Caco-2 (cell line): Measurements from ENCODE around the gene SYNPO2. TPM values are rescaled to one million over a fixed set of nuclear protein-coding genes. Genes with fewer than 3 reads are reported as not detected.

ENCODE experiments used
- BruUV-seq: library from RNA; stranded (reverse); fragments of 400-500 nt; replicated peaks from 2 replicates; lab custom pipeline; 2021; lab: Mats Ljungman, UMichigan
- CTCF ChIA-PET: fragments of 300-600 bp; sonication (Branson Sonifier 250); formaldehyde crosslinking; loops from one replicate; lab custom pipeline; 2022; ENCODE audit warnings: antibody characterized with exemption; lab: Charles Lee
- POLR2A ChIA-PET: fragments of 300-600 bp; sonication (Branson Sonifier 250); formaldehyde crosslinking; loops from one replicate; lab custom pipeline; 2022; ENCODE audit warnings: antibody characterized with exemption; lab: Charles Lee
- DNase-seq, 2 experiments: peaks; one replicate each; pipeline versions ENCODE4 v3.0.0 to v3.0.0-alpha.2; 2020 to 2022
- H3K27me3 ChIP-seq: replicated peaks from 2 replicates; pipeline ENCODE4 v1.6.0; 2011; ENCODE audit warnings: low read length; ENCODE audit not compliant: control insufficient read depth, insufficient read depth
- H3K36me3 ChIP-seq: 2 replicates; pipeline ENCODE4 v1.5.1; 2011; ENCODE audit warnings: low read length; ENCODE audit not compliant: control insufficient read depth, insufficient read depth
- H3K4me1 ChIP-seq: fragments of 250-450 bp; sonication (Bioruptor Pico); 2 replicates; pipeline ENCODE4 v1.5.1; 2020; ENCODE audit warnings: mild to moderate bottlenecking
- H3K4me3 ChIP-seq: 2 replicates; pipeline ENCODE4 v1.5.1; 2011; ENCODE audit warnings: low read depth, mild to moderate bottlenecking, control low read depth, low read length
- H3K9me3 ChIP-seq: fragments of 250-450 bp; sonication (Bioruptor Pico); 2 replicates; pipeline ENCODE4 v1.5.1; 2020; ENCODE audit warnings: mild to moderate bottlenecking, moderate library complexity
- H3K27ac Mint-ChIP-seq: one replicate; pipeline ENCODE4 v1.8.0; 2022; ENCODE audit warnings: mixed read lengths; ENCODE audit not compliant: unreplicated experiment
- H3K27me3 Mint-ChIP-seq: one replicate; pipeline ENCODE4 v1.8.0; 2022; ENCODE audit warnings: mixed read lengths; ENCODE audit not compliant: insufficient read depth, unreplicated experiment
- H3K36me3 Mint-ChIP-seq: one replicate; pipeline ENCODE4 v1.8.0; 2022; ENCODE audit warnings: mild to moderate bottlenecking, mixed read lengths; ENCODE audit not compliant: insufficient read depth, unreplicated experiment
- H3K4me1 Mint-ChIP-seq: one replicate; pipeline ENCODE4 v1.8.0; 2022; ENCODE audit warnings: low read depth, mixed read lengths; ENCODE audit not compliant: unreplicated experiment
- H3K4me3 Mint-ChIP-seq: one replicate; pipeline ENCODE4 v1.8.0; 2022; ENCODE audit warnings: mild to moderate bottlenecking, moderate library complexity, mixed read lengths; ENCODE audit not compliant: unreplicated experiment
- H3K9me3 Mint-ChIP-seq: one replicate; pipeline ENCODE4 v1.8.0; 2022; ENCODE audit warnings: mixed read lengths; ENCODE audit not compliant: unreplicated experiment
- CTCF ChIP-seq, 2 experiments: fragments of 200-600 bp in 1 of 2; IDR thresholded peaks; 1 replicate in 1 of 2; 2 replicates in 1 of 2; pipeline versions ENCODE4 v1.5.1 to v1.8.0; 2011 to 2022; ENCODE audit warnings: antibody characterized with exemption in 1 of 2, control low read depth in 1 of 2, inconsistent platforms in 1 of 2, low read depth in 1 of 2, low read length in 1 of 2, mild to moderate bottlenecking in 1 of 2, moderate library complexity in 1 of 2; ENCODE audit not compliant: insufficient read depth in 1 of 2, severe bottlenecking in 1 of 2, unreplicated experiment in 1 of 2
- intact Hi-C: fragments of 100-400 bp; cut with micrococcal nuclease; formaldehyde crosslinking; loops from one replicate; pipeline ENCODE4 v1.10.0; 2022; ENCODE audit not compliant: unreplicated experiment
- total RNA-seq: library from RNA; stranded (reverse); gene quantifications from 2 replicates; pipeline ENCODE4 v1.2.3, GENCODE V29; 2022

The SYNPO2 gene
- total RNA-seq, 1 experiment from 2014 or later: 0.16 TPM

DNA sequence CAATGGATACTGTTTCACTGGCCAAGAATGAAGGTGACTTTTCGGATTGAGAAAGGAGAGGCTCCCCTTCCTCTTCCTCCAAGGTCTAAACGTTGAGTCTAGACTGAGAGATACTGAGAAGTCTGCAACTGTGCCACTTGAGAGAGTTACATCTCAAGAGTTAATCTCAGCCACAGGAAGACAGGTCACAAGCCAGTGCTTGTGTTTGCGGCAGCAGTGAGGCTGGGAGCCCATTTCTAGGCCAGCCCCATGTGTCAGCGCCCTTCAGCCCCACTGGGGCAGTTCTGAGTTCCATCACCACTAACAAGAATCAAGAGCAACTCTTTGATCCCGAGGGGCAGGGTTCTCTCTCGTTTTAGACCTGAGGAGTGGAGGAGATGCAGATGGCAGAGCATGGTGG, 45.4 kb upstream of the SYNPO2 start:
- Mint-ChIP-seq H3K4me3 (no peak overlapping the region), H3K9me3 (no peaks in the 10 kb centered on the region), H3K27me3 (no peaks in the 10 kb centered on the region), H3K27ac (no peak overlapping the region), H3K4me1 (no peaks in the 10 kb centered on the region), H3K36me3 (no peaks in the 10 kb centered on the region)
- Histone ChIP-seq H3K27me3 (no peaks in the 10 kb centered on the region), H3K4me3 (no peak overlapping the region), H3K4me1 (no peaks in the 10 kb centered on the region), H3K9me3 (no peaks in the 10 kb centered on the region), H3K36me3 (no peaks in the 10 kb centered on the region)
- intact Hi-C loops: no loop called here
- CTCF ChIA-PET: no interaction called here
- no TSS peak for BruUV-seq
- no peak for DNase-seq
- no peak for TF ChIP-seq CTCF (IDR thresholded peaks at IDR 0.05; ENCODE audit: insufficient read depth in 1 of 2, low read depth in 1 of 2, low read length in 1 of 2, severe bottlenecking in 1 of 2, unreplicated experiment in 1 of 2)
- POLR2A ChIA-PET: no interaction called here

DNA sequence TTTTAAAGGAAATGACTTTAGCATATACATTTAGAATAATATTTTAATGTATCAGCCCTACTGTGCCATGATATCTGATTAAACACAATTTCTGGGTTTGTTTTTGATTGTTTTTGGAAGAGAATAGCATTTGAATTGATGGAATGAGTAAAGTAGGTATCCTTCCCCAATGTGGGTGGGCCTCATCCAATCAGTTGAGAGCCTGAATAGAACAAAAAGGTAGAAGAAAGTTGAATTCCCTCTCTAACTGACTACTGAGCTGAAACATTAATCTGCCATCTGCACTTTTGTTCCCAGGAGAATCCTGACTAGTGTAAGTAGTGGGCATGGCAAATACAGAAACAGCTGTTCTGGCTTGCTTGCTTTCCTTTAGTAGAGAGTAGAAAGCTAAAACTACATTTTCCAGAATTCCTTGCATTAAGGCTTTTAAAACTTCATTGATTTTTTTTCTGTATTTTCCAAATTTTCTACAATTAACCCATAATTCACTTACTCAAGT, 43.1 kb upstream of the SYNPO2 start:
- ChIA-PET POLR2A (no interaction called here), CTCF (no interaction called here)
- Histone ChIP-seq H3K4me1 (no peaks in the 10 kb centered on the region), H3K4me3 (no peak overlapping the region), H3K27me3 (no peaks in the 10 kb centered on the region), H3K36me3 (no peaks in the 10 kb centered on the region), H3K9me3 (no peaks in the 10 kb centered on the region)
- no peaks in the 10 kb centered on the region for H3K27me3 Mint-ChIP-seq
- H3K4me1 Mint-ChIP-seq: peaks cover 7% of the 10 kb centered on the region
- H3K4me3 Mint-ChIP-seq: no peak overlapping the region
- no peak for DNase-seq
- no peaks in the 10 kb centered on the region for H3K9me3 Mint-ChIP-seq
- no peaks in the 10 kb centered on the region for H3K36me3 Mint-ChIP-seq
- intact Hi-C loops: loop anchor here (1.0 kb wide), 1 partner anchor 40 kb away; no protein-coding TSS in a partner anchor
- TF ChIP-seq CTCF (IDR thresholded peaks at IDR 0.05; ENCODE audit: insufficient read depth in 1 of 2, low read depth in 1 of 2, low read length in 1 of 2, severe bottlenecking in 1 of 2, unreplicated experiment in 1 of 2): no peak
- no peak overlapping the region for H3K27ac Mint-ChIP-seq
- no TSS peak for BruUV-seq

GRCh38 chr4:118846979-118847378, 41.7 kb upstream of the SYNPO2 start:
- Histone ChIP-seq H3K4me3 (no peak overlapping the region), H3K27me3 (no peaks in the 10 kb centered on the region), H3K9me3 (no peaks in the 10 kb centered on the region), H3K36me3 (no peaks in the 10 kb centered on the region), H3K4me1 (no peaks in the 10 kb centered on the region)
- ChIA-PET POLR2A (no interaction called here), CTCF (interaction anchor here (0.7 kb wide), 1 partner anchor 115 kb away, joined by 3 read pairs; no protein-coding TSS in a partner anchor)
- intact Hi-C loops: no loop called here
- BruUV-seq: no TSS peak
- TF ChIP-seq CTCF (IDR thresholded peaks at IDR 0.05; ENCODE audit: insufficient read depth in 1 of 2, low read depth in 1 of 2, low read length in 1 of 2, severe bottlenecking in 1 of 2, unreplicated experiment in 1 of 2): no peak
- no peak for DNase-seq
- Mint-ChIP-seq H3K36me3 (no peaks in the 10 kb centered on the region), H3K27me3 (no peaks in the 10 kb centered on the region), H3K9me3 (no peaks in the 10 kb centered on the region), H3K4me1 (peaks cover 10% of the 10 kb centered on the region), H3K27ac (no peak overlapping the region), H3K4me3 (no peak overlapping the region)
